AML-193 (cell line): ENCODE data around the gene FAM168B.
"Not testable (repeated sequence)": the region's sequence is repeated elsewhere in the genome, so short reads cannot be mapped to it uniquely, and the experiment has no call there.

ENCODE experiments used
- DNase-seq, 2 experiments: peaks; one replicate each; lab custom pipeline; 2025; lab: John Stamatoyannopoulos, UW

FAM168B gene

DNA sequence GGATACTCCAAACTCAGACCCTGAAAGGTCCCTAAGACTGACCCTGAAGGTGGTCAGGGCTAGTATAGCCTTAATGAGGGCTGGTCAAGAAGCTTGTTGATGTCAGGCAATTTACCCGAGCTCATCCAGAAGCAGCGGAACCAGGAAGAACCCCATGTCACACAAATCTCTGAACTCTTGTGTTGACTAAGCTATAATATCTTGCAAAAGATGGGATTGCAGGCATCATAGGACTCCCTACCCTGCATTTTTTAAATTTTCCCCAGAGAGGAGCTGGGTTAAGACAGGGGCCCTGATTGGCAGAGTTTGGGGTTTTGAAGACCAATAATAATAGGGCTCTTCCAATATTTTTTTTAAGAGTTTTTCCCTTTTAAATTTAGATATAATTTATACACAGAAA is 9.9 kb upstream of the FAM168B start:
- DNase-seq: no peak

DNA sequence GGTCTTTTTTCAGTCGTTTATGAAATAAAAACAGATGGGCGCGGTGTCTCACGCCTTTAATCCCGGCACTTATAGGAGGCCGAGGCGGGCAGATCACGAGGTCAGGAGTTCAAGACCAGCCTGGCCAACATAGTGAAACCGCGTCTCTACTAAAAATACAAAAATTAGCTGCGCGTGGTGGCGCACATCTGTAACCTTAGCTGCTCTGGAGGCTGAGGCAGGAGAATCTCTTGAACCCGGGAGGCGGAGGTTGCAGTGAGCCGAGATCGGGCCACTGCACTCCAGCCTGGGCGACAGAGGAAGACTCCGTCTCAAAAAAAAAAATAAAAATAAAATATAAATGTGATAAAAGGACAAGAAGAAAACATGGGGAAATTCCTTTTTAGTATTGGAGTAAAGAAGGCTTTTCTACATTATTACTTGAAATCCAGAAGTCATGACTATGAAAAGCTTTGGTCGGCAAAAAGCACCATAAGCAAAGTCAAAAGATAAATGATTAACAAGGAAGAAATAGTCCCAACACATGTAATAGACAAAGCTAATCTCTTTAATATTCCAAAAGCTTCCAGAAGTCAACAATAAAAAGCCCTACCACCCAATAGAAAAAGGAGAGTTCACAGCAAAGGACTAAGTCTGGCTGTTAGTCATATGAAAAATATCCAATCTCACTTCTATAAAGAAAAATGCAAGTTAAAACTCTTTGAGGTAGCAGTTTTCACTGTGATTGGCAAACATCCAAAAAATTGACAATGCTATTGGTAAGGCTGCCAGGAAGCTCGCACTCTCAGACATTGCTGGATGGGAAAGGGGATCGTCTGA is 1.4 kb upstream of the FAM168B start:
- DNase-seq: no peak

DNA sequence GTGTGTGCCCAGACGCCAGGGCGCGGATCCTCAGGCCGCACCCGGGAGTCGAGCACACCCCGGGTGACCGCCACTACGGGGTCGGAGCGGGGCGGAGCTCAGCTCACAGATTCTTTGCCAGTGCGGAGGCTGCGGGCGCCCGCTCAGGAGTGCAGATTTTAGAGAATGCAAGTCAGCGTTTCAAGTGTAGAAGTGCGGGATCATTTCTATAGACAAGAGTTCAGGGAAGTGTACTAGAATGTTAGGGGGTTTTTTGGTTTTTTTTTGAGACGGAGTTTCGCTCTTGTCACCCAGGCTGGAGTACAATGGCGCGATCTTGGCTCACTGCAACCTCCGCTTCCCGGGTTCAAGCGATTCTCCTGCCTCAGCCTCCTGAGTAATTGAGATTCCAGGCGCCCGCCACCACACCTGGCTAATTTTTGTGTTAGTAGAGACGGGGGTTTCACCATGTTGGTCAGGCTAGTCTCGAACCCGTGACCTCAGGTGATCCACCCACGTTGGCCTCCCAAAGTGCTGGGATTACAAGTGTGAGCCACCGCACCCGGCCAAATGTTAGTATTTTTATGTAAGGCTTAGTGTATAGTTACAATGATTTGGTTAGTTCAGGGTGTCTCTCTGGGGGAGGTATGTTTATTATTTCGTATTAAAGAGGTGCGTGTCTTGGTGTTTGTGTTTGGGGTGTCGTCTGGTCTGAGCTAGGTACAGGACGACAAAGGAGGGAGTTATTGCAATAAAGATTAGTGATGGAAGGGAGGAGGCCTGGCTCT is 619 bp upstream of the FAM168B start:
- peak in 1 of 2 experiments; percentile 73 for DNase-seq

DNA sequence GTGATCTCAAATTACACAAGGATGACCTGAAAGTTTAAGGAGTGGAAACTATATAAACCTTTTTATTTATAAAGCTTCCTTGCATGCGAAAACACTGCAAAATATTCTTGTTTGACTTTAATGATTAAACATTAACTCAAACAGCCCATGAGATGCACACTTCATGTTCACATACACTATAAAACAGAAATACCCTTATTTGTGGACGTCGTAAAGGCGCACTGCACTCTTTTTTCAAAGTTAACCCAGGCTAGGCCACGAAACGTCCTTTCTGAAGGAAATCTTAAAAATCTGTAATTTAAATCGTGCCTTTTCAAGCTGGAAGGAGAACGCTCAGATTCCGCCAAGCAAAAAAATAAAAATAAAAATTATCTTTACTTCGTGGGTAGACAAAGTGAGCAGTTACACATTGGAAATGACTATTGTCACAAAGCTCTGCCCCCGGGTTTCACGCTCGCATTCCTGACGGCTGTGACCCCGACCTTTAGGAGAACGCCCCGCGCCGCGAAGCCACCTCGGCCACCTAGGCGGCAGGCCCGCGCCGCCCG is 728 bp downstream of the FAM168B start:
- no peak for DNase-seq

DNA sequence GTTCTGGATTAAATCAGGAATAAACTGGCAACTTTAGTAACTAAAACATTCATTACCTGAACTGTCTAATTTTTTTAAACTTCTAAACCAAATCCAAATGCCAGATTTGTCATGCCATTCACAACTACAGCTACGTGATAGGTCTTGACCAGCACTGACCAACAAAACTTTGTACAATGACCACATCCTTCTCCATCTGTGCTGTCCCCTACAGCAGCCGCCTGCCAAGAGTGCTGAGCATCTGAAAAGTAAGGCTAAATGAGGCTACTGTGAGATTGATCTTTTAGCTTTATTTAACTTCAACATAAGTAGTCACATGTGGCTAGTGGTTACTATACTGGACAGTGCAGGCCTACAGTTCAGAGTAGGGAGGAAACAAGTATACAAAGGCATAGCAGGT is 7.6 kb downstream of the FAM168B start:
- no peak for DNase-seq

DNA sequence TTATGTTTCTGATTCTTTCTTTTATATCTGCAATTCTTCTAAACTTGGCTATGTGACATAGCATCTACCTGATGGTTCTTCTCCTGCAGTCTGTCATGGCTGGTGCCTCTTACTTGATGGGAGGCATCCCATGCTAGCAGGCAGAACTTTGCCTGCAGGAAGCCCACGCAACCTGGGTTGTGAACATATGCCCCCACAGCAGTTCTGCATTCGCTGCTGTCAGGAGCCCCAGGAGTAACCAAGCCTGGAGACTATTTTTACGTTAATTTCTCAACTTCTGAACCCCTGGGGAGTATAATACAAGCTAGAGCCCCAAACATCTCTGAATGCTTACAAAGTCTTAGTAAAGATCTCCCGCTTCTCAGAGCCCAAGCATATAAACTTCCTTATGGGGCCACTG is 12.1 kb downstream of the FAM168B start:
- DNase-seq: no peak

DNA sequence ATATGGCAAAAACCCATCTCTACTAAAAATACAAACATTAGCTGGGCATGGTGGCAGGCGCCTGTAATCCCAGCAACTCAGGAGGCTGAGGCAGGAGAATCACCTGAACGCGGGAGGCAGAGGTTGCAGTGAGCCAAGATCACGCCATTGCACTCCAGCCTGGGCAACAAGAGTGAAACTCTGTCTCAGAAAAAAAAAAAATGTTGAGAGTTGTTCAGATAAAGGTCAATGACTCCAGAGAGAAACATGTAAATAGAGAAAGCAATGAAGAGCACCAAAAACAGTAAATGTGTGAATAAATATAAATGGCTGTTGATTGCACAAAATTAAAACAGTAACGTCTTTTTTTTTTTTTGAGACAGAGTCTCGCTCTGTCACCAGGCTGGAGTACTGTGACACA is 13.3 kb downstream of the FAM168B start:
- DNase-seq: not testable (repeated sequence)

DNA sequence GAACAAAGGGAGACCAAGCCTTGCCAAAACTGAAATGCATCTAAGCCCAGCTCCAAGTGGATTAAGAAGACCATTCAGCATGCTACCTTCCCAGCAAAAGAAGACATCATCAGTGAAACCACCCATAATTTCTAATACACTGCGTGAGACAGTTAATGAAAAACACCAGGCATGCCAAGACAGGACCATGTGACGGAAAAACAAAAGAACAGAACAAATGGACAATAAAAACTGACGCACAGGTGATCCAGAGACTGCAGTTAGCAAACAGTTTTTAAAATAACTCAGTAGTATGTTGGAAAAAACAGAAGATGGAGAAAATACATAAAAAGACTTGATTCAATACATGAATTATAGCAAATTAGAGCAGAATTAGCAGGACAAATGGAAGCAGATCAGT is 15.3 kb downstream of the FAM168B start:
- no peak for DNase-seq

DNA sequence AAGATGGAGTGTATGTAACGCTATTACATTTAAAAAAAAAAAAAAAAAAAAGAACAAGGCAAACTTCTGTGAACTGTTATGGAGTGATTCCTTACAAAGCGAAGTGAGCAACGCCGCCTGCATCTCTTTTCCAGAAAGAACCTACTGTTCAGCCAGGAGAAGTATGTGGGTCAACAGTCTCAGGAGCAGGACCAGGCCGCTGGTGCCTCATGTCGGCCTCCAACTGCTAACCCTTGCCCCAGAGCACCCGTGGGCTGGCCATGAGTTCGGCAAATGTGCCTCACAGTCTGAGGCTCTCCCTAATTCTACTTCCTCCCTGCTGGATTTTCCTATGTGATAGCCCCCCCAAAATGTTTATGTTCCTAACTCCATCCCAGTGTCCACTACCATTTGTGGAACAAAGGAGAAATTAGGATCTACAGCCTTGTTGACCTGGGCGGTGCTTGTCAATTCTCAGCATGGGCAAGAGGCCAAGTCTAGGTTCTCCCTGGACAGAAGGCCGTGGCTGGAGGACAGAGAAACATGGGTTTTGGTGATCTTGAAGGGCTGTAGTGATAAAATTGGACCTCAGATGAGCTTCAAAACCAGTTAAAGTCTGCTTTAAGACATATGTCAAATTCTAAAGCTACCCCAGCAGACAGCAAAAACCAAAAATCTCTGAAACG is 15.9 kb downstream of the FAM168B start:
- DNase-seq: no peak

DNA sequence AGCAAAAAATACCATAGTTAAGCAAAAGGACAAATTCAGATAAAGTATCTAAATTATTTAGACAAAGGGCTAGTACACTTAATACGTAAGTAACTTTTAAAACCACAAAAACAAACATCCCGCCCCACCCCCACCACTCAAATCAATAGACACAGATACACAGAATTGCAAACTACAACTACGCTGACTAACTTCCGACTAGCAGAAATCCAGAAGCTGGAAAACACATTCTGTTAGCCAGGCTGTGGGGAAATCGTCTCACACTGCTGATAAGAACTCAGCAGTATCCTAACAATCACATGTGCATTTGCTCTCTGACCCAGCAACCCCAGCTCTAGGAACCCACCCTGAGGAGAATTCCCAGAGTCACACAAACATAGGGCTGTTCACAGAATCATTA is 16.6 kb downstream of the FAM168B start:
- DNase-seq: no peak

DNA sequence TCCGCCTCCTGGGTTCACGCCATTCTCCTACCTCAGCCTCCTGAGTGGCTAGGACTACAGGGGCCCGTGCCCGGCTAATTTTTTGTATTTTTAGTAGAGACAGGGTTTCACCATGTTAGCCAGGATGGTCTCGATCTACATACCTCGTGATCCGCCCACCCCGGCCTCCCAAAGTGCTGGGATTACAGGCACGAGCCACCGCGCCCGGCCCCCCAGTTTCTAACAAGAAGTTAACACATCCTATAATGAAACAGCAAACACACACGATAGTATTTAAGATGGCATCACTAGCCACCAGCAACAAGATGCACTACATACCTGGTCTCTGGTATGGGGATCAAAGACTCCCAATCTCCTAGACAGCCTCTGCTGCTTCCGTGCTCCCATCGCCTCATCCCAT is 17.7 kb downstream of the FAM168B start:
- not testable (repeated sequence) for DNase-seq

DNA sequence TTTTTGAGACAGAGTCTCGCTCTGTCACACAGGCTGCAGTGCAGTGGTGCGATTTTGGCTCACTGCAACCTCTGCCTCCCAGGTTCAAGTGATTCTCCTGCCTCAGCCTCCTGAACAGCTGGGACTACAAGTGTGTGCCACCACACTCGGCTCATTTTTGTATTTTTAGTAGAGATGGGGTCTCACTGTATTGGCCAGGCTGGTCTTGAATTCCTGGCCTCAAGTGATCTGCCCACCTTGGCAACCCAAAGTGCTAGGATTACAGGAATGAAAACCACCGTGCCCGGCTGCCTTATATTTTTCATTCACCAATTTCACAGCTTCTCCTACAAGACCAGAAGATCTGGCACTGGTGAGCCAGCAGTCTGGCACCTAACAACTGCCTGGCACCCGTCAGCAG is 25.1 kb downstream of the FAM168B start:
- DNase-seq: not testable (repeated sequence)

DNA sequence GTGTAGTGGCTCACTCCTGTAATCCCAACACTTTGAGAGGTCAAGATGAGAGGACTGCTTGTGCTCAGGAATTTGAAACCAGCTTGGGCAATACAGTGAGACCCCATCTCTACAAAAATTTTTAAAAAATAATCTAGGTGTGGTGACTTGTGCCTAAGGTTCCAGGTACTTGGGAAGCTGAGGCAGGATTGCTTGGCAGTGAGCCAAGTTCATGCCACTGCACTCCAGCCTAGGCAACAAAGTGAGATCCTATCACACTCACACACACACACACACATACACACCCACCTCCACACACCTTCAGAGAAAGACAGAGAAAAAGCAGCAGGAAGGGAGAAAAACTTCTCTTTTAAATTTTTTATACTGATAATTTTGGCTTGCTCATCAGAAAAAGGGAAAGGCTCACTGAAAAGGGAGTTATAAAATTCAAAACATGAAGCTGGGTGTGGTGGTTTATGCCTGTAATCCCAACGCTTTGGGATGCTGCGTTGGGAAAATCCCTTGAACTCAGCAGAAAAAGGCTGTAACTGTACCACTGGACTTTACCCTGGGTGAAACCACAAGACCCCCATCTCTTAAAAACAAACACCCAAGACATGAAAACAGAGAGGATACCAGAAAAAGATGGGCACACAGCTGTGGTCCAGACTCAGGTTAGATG is 25.7 kb downstream of the FAM168B start:
- DNase-seq: no peak

DNA sequence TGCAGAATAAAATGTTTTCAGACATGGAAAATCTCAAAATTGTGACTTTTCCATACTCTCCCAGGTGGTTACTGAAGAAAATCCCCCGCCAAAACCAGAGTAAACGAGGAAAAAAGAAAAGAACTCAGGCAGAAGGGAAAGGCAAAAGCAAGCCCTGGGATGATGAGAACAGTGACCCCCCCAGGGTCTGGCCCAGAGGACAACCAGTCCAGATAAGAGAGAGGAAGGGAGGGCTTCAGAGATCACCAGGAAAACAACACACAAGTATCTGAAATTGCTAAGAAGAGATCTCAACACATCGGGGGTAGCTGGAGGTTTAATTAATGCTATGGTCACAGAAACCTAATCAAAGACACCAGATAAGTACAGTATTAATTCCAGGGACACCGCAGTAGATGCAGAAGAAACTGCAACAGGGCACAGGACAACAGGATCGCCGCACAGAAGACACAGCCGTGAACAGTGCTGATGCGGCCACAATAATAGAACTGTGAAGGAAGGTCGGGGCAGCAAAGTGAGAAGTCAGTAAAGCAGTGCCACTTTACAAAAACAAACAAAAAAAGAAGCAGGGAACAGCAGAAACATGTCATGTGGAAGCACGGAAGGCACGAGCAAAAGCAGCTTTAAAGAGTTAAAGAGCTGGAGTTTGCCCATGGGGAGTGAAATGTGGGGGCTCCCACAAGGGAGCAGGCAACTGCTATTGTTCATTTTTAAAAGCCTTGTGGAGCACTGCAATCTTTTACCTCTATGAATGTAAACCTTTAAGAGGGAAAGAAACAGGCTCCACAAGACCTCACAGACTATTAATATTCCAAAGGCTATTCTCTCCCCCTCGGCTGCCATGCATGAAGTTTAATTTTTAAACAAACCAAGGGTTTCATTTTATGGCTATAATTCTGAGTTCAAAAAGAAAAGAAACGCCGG is 28.4 kb downstream of the FAM168B start:
- no peak for DNase-seq

DNA sequence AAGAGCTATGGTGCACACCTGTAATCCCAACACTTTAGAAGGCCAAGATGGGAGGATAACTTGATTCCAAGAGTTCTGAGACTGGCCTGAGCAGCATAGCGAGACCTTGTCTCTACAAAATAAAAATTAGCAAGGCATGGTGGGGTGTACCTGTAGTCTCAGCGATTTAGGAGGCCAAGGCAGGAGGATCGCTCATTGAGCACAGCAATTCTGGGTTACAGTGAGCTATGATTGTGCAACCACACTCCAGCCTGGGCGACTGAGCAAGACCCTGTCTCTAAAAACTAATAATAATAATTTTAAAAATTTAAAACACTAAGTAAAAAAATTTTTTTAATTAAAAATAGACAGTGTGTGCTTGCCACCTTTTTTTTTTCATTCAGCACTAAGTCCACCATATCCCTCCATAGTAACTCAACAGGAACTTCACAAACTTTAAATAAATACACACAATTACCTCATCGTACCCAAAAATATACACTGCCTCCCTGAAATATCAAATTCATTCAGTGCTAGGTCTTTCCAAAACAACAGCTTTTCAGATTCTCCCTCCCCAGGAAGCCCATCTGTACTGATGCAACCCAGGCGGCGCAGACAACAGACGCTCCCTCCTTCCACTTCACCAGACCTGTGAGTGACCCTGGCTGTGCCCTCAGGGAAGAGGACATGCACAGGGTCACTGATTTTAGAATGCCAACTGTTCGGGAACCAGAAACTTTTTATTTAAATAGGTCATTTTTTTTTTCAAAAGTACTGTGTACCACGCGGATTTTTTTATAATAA is 29.6 kb downstream of the FAM168B start:
- no peak for DNase-seq

DNA sequence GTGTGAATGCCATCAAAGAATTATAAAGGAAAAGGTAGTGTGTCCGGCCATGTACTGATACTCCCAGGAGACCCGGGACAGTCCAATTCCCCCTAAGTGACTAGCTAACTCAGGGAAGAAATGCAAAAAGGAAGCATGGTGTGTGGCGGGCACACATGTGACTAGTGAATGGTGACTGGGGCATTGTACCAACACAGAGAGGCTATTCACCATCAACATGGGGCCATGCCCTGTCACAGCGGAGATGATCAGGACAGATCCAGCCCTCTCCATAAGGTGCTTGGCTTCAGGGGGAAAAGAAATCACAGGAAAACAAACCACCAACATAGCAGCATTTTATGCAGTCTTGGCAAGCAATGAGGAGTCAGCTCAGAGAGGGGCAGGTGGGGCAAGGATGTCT is 34.3 kb downstream of the FAM168B start:
- no peak for DNase-seq

DNA sequence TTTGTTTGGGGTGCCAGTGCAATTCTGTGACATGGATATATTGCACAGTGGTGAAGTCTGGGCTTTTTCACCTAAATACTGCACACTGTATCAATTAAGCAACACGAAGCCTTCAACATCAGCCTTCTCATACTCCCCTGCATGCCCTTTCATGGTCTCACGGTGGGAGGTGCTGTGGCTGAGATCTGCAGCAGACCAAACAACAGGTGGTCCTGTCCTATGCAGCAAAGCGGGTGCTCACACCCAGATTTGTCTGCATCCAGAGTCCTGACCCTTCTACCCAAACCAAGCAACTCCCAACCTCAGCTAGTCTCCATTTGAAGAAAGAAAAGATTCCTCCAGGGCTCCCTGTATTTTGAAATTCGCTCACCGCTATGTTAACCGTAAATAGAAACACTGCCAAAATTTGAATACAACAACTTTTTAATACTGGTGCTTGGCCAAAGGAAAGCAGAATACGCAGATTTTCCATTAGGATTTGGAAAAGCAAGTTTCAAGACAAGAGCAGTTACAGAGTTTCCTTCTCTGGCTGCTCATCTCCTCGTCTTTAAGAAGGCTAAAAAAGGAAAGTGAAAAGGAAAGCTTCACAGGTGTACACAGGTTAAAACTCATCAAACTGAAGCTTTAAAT is 34.9 kb downstream of the FAM168B start:
- no peak for DNase-seq

DNA sequence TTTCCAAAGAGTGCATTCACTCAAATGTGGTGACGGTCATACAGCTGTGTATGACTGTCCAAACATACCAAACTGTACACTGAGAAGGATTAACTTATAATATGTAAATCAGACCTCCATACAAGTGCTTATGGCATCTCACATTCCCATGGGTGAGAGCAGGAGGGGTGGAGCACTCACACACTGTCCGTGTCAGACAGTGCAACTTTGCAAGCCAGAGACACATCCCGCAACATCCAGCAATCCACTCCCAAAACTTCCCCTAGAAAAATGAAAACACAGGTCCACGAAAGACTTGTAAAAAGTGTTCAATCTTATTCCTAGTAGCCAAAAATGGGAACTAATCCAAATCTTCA is 36.4 kb downstream of the FAM168B start:
- no peak for DNase-seq

DNA sequence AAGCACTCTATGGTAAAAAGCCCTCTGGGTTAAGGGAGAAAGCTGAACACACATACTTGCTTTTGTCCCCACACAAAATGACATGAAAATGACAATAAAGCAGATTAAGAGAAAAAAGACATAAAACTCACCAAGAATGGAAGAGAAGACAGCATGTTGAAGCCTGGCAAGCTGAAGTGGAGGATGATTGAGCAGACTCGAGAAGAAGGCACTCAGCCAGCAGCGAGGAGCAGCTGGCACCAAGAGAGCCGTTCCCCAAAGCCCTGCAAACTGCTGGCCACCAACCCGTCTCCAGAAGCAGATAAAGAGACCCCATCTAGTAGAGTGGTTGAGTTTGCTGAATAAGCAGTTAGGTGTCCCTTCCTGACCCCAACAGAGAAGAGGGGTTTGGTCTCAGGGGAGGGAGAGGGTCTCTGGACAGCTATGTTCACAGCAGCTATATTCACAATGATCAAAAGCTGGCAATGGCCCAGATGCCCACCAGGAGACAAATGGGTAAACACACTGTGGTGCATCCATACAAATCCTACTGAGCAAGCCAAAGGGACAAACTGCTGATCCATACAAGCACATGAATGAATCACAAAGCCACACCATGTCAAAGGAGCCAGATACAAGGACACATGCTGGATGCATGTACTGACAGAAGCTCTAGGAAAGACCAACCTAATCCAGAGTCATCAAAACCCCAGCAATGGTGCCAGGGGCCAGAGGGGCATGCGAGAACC is 36.9 kb downstream of the FAM168B start:
- no peak for DNase-seq
